ENCODE measurements around the gene DES. TPM values are rescaled to one million over a fixed set of nuclear protein-coding genes. Genes with fewer than 3 reads are reported as not detected.
A peak's percentile ranks its signal among the peaks of the same experiment; 100 is the strongest.

Gene DES
- total and polyA plus RNA-seq, 9 of the 15 experiments (the other 6 are each of a cell fraction or from before 2014, with no cell fraction given), result 2.5 to 58.9 (median 21.9) TPM

GRCh38 chr2:219452361-219453317, 34.5 kb downstream of the DES start (continued):
- TF ChIP-seq ATF3 (IDR thresholded peaks at IDR 0.05), result peak; percentile 76
- TF ChIP-seq ATF3 (CRISPR knock-in tag; conservative IDR thresholded peaks at IDR 0.05), result no peak
- peak; percentile 51 for TF ChIP-seq MGA (IDR thresholded peaks at IDR 0.05)
- TF ChIP-seq MAFG (tag; conservative IDR thresholded peaks at IDR 0.05), result 0 out of 2 replicates have a peak, but pooled peaks have one; percentile 6
- no peak for TF ChIP-seq EGR1 (conservative IDR thresholded peaks at IDR 0.05)
- TF ChIP-seq ZNF639 (CRISPR knock-in tag; conservative IDR thresholded peaks at IDR 0.05 in 1 of 2, IDR thresholded peaks at IDR 0.05 in 1 of 2), result 0 out of 4 replicates have a peak, but pooled peaks of 1 of the 2 experiments have one; percentile 54
- no peak for TF ChIP-seq ADNP (tag; IDR thresholded peaks at IDR 0.05)
- TF ChIP-seq SMARCE1 (IDR thresholded peaks at IDR 0.05), result 0 out of 2 replicates have a peak, but pooled peaks have one; percentile 19
- TF ChIP-seq JUN (IDR thresholded peaks at IDR 0.05; ENCODE audit: borderline replicate concordance, low read depth, low read length), result peak; percentile 47; the same call in 1 of the 2 replicates
- TF ChIP-seq JUN (CRISPR knock-in tag; IDR thresholded peaks at IDR 0.05; ENCODE audit: borderline replicate concordance), result no peak
- TF ChIP-seq E2F5 (CRISPR knock-in tag; IDR thresholded peaks at IDR 0.05), result no peak

Data from K562 (cell line).